Colonic mucosa (tissue), 4 donors: ENCODE data around the gene NOP10. TPM values are rescaled to one million over a fixed set of nuclear protein-coding genes. Genes with fewer than 3 reads are reported as not detected.
"Not testable (repeated sequence)": the region's sequence is repeated elsewhere in the genome, so short reads cannot be mapped to it uniquely, and the experiment has no call there.

ENCODE experiments used
- DNase-seq: peaks from one replicate; pipeline ENCODE4 v3.0.0-alpha.2; 2020
- H3K27ac ChIP-seq: fragments of 200-600 bp; one replicate; pipeline ENCODE4 v1.8.0; 2021
- H3K27me3 ChIP-seq: fragments of 200-600 bp; one replicate; pipeline ENCODE4 v1.8.0; 2021
- H3K36me3 ChIP-seq: fragments of 200-600 bp; one replicate; pipeline ENCODE4 v1.8.0; 2021
- H3K4me1 ChIP-seq: fragments of 200-600 bp; one replicate; pipeline ENCODE4 v1.8.0; 2021; ENCODE audit warnings: mild to moderate bottlenecking
- H3K4me3 ChIP-seq: fragments of 200-600 bp; one replicate; pipeline ENCODE4 v1.8.0; 2021
- H3K9ac ChIP-seq, 2 donors: one replicate each; pipeline ENCODE4 v1.7.0; 2013; ENCODE audit warnings: control low read depth in 2 of 2, low read depth in 2 of 2, low read length in 2 of 2
- H3K9me3 ChIP-seq: fragments of 200-600 bp; one replicate; pipeline ENCODE4 v1.8.0; 2021
- intact Hi-C: fragments of 100-400 bp; cut with DNase I; formaldehyde crosslinking; loops from one replicate; pipeline ENCODE4 v1.14.1; 2022
- total RNA-seq, 2 donors: library from RNA; stranded (reverse); fragmentation: NEBNext Ultra II Directional in 1 of 2; extraction: Animal tissue kit (Norgen Biotek cat#: 25700) in 1 of 2; gene quantifications; one replicate each; pipeline ENCODE4 v1.2.1, GENCODE V29; 2021
- TF ChIP-seq, protein P1 (sequence below): fragments of 200-600 bp; IDR thresholded peaks from one replicate; pipeline ENCODE4 v1.8.0; 2022; ENCODE audit warnings: antibody characterized with exemption, mild to moderate bottlenecking
- donor health status: healthy.
- donor health status: DM: no; HTN: no; CAD: no.
- donor health status: DM: no; HTN: no; CAD: no.

Gene NOP10
- total RNA-seq, 2 donors from 2014 or later = 143 to 184 TPM

DNA sequence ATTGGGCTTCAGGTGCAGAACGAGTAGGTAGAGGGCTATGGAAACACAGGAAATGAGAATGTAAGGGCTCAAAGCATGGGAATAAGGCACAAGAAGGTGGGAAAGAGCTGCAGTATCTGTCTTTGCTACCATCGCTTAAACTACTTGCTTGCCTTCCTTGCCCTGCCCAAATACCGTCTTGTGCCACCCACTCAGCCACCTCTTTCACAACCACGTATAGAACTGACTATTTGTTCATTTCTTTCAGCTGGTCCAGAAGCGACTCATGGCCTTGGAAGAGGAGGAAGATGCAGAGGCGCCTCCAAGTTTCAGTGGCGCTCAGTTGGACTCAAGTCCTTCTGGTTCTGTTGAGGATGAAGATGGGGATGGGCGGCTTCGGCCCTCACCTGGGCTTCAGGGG is 12.3 kb upstream of the NOP10 start:
- H3K4me3 ChIP-seq = no peak overlapping the region
- no peak for DNase-seq
- H3K4me1 ChIP-seq = no peaks in the 10 kb centered on the region
- H3K9me3 ChIP-seq = no peaks in the 10 kb centered on the region
- peaks cover 15% of the 10 kb centered on the region for H3K36me3 ChIP-seq
- intact Hi-C loops = no loop called here
- H3K27me3 ChIP-seq = no peaks in the 10 kb centered on the region
- H3K27ac ChIP-seq = no peak overlapping the region
- no peak overlapping the region for H3K9ac ChIP-seq
- TF ChIP-seq, protein P1, sequence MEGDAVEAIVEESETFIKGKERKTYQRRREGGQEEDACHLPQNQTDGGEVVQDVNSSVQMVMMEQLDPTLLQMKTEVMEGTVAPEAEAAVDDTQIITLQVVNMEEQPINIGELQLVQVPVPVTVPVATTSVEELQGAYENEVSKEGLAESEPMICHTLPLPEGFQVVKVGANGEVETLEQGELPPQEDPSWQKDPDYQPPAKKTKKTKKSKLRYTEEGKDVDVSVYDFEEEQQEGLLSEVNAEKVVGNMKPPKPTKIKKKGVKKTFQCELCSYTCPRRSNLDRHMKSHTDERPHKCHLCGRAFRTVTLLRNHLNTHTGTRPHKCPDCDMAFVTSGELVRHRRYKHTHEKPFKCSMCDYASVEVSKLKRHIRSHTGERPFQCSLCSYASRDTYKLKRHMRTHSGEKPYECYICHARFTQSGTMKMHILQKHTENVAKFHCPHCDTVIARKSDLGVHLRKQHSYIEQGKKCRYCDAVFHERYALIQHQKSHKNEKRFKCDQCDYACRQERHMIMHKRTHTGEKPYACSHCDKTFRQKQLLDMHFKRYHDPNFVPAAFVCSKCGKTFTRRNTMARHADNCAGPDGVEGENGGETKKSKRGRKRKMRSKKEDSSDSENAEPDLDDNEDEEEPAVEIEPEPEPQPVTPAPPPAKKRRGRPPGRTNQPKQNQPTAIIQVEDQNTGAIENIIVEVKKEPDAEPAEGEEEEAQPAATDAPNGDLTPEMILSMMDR = no peak

DNA sequence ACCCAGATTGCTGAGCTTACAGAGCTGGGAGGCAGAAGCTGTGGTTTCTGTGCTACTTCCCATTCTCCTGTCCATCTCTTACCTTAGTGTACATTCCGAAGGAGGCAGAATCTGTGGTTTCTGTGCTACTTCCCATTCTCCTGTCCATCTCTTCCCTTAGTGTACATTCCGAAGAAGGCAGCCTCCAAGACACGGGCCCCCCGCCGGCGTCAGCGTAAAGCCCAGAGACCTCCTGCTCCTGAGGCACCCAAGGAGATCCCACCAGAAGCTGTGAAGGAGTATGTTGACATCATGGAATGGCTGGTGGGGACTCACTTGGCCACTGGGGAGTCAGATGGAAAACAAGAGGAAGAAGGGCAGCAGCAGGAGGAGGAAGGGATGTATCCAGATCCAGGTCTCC is 11.3 kb upstream of the NOP10 start:
- DNase-seq = no peak
- no peak overlapping the region for H3K4me3 ChIP-seq
- intact Hi-C loops = no loop called here
- H3K9me3 ChIP-seq = no peaks in the 10 kb centered on the region
- TF ChIP-seq, protein P1 = no peak
- H3K4me1 ChIP-seq = no peaks in the 10 kb centered on the region
- no peak overlapping the region for H3K9ac ChIP-seq
- peaks cover 15% of the 10 kb centered on the region for H3K36me3 ChIP-seq
- no peaks in the 10 kb centered on the region for H3K27me3 ChIP-seq
- H3K27ac ChIP-seq = no peak overlapping the region

DNA sequence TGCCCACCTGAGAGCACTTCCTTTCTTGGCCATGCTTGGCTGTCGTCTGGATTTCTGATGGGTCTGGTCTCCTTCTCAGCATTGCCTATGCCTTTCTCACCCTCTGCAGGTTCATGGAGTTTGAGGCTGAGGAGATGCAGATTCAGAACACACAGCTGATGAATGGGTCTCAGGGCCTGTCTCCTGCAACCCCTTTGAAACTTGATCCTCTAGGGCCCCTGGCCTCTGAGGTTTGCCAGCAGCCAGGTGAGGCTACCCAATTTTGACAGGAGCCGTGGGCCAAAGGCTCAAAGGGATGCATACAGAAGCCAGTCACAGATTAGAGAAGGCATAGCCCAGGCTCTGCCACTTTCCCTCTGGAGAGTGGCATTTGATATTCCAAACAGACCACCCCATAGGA is 10.7 kb upstream of the NOP10 start:
- Histone ChIP-seq H3K36me3 (peaks cover 15% of the 10 kb centered on the region), H3K27me3 (no peaks in the 10 kb centered on the region), H3K9me3 (no peaks in the 10 kb centered on the region), H3K4me3 (no peak overlapping the region), H3K27ac (no peak overlapping the region), H3K9ac (no peak overlapping the region), H3K4me1 (no peaks in the 10 kb centered on the region)
- intact Hi-C loops = no loop called here
- no peak for DNase-seq
- TF ChIP-seq, protein P1 = no peak

DNA sequence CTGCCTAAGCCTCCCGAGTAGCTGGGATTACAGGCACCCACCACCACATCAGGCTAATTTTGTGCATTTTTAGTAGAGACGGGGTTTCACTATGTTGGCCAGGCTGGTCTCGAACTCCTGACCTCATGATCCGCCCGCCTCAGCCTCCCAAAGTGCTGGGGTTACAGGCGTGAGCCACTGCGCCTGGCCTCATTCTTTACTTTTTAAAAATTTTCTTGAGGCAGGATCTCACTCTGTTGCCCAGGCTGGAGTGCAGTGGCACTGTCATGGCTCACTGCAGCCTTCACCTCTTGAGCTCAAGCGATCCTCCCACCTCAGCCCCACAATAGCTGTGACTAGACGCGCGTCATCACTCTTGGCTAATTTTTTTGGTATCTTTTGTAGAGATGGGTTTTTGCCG is 10.1 kb upstream of the NOP10 start:
- DNase-seq, H3K4me1 ChIP-seq, H3K9me3 ChIP-seq, H3K27ac ChIP-seq, intact Hi-C loops, H3K4me3 ChIP-seq, H3K9ac ChIP-seq, H3K27me3 ChIP-seq: not testable (repeated sequence)
- H3K36me3 ChIP-seq = peaks cover 13% of the 10 kb centered on the region

DNA sequence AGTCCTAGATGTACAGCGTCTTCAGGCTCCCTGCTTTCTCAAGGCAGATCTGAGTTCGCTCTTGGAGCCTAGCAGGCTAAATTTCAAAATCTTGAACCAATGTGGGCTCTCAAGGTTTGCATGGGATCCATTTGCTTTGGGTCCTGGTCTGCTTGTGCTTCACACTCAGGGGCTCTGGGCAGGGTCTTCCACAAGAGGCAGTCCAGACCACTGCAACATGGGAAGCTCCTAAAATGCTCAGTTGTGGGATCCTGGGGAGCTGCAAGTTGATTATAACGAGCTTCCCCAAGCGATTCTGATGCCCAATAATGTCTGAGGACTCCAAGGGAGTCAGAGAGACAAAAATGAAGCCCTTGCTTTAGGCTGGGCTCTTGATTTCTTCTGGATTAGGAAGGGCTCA is 6.8 kb upstream of the NOP10 start:
- no peak overlapping the region for H3K9ac ChIP-seq
- no peaks in the 10 kb centered on the region for H3K36me3 ChIP-seq
- H3K9me3 ChIP-seq = no peaks in the 10 kb centered on the region
- intact Hi-C loops = loop anchor here (10.0 kb wide), 1 partner anchor 125 kb away; the partner anchor contains the start of gene EMC4
- no peak overlapping the region for H3K4me3 ChIP-seq
- TF ChIP-seq, protein P1 = no peak
- no peaks in the 10 kb centered on the region for H3K4me1 ChIP-seq
- H3K27me3 ChIP-seq = no peaks in the 10 kb centered on the region
- no peak for DNase-seq
- no peak overlapping the region for H3K27ac ChIP-seq

DNA sequence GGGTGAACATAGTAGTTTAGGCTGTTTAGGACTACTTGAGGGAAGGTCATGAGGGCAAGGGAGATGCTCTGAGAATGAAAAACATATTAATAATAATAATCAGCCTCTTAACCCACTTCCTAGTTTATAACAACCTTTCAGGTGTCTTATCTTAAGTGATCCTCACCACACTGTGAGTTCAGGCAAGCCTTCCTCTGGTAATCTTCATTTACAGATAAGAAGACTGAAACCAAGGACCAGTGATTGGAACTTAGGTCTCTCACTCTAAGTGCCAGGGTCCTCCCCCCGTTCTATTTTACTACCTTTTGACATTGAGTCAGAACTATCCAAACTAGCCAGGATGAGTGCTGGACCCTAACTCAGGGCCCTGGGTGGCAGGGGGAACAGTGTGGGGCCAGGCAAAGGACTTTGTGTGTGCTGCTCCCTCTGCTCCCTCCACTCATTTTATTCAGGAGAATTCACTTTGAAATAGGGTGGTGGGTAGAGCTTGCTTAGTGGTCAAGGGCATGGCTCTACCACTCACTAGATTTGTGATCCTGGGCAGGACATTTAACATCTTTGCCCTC is 5.9 kb upstream of the NOP10 start:
- no peak for DNase-seq

More for the DNA sequence above, 5.9 kb upstream of the NOP10 start:
- Histone ChIP-seq H3K9me3 (no peaks in the 10 kb centered on the region), H3K4me3 (no peak overlapping the region), H3K36me3 (no peaks in the 10 kb centered on the region), H3K27me3 (no peaks in the 10 kb centered on the region), H3K4me1 (no peaks in the 10 kb centered on the region), H3K9ac (no peak overlapping the region), H3K27ac (no peak overlapping the region)
- intact Hi-C loops = loop anchor here (10.0 kb wide), 1 partner anchor 124 kb away; the partner anchor contains the start of gene EMC4
- TF ChIP-seq, protein P1 = no peak
